Stimulated activated CD4-positive, alpha-beta T cell treated with anti-CD3 and anti-CD28 coated beads, Interleukin-12 subunit alpha, Interleukin-12 subunit beta, amount 100 ng/mL, for 24 hours (primary cell): ENCODE measurements around the gene ANKRD65.
"Not testable (repeated sequence)": the region's sequence is repeated elsewhere in the genome, so short reads cannot be mapped to it uniquely, and the experiment has no call there.

Source experiments
- DNase-seq, 2 experiments: peaks; one replicate each; pipeline ENCODE4 v3.0.0-alpha.2; 2020; ENCODE audit warnings: low read depth in 2 of 2

ANKRD65 gene

DNA sequence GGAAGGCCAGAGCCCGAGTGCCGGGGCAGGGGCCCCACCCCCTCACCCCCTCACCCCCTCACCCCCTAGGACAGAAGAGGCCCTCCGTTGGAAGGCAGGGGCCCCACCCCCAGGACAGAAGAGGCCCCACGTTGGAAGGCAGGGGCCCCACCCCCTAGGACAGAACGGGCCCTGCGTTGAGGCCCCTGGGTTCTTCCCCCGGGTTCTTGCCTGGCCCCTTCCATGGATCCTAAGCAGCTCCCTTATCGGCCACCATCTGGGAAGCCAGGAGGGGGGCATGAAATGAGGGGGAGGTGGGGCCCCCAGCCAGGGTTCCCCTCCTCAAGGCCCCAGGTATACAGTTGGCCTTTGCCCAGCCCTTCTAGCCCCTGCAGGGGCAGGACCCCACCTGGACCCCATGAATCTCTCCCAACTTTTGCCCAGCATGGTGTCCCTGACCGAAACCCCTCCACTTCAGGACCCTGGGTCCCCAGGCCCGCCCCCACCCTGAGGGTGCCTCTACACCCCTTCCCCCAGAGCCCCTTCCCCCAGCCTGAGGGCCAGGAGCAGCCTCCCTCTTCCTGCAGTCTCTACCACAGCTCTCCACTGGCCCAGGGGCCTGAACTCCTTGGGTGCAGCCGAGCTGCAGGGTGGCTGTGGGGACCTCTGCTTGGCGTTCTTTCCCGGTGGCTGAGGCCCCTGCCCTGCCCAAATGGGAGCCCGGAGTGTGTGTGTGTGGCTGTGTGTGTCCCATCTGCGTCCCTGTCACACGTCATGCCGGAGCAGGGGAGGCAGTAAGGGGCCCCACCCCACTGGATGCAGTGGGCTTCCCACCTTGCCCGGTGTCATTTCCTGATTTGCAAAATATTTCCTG, 10.1 kb upstream of the ANKRD65 start:
- no peak for DNase-seq

DNA sequence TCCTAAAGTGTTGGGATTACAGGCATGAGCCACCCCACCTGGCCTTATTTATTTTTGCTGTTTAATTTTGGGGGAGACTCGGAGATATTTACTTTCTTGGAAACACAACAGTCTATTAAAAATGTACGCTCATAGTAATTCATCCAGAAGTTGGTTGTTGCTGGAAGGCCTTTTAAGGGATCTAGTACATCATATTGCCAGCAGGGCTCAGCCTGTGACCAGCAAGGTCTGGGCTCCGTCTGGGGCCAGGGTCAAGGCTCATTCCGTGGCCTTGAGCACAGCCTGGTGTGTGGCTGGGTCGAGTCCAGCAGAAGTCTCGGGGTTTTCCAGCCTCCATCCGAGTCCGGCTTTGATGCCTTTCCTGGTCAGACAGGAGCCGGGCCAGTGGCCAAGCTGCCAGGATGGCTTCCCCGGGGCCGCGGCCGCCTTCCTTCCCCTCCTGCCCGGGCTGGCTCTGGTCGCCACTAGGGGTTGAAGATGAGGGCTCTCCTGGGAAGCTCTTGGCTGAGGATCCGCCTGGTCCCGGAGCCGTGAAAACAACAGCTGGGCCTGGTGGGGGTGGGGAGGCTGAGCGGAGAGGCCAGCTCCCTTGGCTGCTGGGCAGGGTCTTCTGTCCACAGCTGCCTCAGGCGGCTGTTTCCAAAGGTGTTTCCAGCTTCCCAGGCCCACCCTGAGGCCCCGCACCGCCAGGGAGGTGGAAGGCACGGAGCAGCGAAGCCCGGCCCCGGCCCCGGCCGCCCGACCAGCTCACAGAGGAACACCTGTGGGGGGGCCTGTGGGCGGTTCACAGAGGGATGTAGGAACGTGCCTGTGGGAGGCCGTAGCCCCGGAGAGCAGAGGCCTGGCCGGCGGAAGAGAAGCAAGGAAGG, 9.3 kb upstream of the ANKRD65 start:
- no peak for DNase-seq

DNA sequence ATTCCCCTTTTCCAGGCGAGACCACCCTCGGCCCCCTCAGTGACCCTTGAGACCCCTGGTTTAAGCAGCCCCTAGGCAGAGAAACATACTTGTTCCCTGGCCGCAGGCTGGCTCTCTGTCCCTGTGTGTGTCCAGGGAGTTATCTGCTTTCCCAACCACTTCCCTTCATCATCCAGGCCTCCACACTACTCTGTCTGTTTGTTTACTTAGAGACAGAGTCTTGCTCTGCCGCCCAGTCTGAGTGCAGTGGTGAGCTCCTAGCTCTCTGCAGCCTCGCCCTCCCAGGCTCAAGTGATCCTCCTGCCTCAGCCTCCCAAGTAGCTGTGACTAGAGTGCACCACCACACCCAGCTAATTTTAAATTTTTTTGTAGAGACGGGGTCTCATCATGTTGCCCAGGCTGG, 8.6 kb upstream of the ANKRD65 start:
- no peak for DNase-seq

- not testable (repeated sequence) for DNase-seq
Measured at GRCh38 chr1:1428967-1429366, 7.9 kb upstream of the ANKRD65 start.

GRCh38 chr1:1428174-1428573, 7.1 kb upstream of the ANKRD65 start:
- no peak for DNase-seq

DNA sequence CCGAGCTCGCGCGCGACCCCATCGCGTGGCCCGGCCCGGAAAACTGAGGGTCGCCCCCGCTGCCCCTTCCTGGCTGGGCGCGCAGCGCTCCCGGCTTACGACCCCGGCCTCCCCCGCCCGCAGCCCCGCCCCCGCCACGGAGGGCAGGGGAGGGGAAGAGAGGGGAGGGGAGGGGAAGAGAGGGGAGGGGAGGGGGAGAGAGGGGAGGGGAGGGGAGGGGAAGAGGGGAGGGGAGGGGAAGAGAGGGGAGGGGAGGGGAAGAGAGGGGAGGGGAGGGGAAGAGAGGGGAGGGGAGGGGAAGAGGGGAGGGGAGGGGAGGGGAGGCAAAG, 6.7 kb upstream of the ANKRD65 start:
- no peak for DNase-seq

- no peak for DNase-seq
Measured at GRCh38 chr1:1427106-1427819, 6.2 kb upstream of the ANKRD65 start.

GRCh38 chr1:1426496-1427105, 5.5 kb upstream of the ANKRD65 start:
- no peak for DNase-seq

- no peak for DNase-seq
Measured at GRCh38 chr1:1425753-1426495, 4.8 kb upstream of the ANKRD65 start.

GRCh38 chr1:1425426-1425752, 4.3 kb upstream of the ANKRD65 start:
- no peak for DNase-seq

DNA sequence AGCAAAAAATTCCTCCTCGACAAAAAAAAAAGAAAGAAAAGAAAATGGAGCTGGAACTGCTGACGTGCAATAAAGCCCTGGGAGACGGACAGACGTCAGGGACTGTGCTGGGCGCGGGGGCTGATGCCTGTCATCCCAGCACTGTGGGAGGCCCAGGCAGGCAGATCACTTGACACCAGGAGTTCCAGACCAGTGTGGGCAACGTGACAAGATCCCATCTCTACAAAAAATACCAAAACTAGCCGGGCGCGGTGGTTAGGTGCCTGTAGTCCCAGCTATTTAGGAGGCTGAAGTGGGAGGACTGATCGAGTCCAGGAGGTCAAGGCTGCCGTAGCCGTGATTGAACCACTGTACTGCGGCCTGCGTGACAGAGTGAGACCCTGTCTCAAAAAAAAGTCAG, 3.6 kb upstream of the ANKRD65 start:
- DNase-seq, result no peak

DNA sequence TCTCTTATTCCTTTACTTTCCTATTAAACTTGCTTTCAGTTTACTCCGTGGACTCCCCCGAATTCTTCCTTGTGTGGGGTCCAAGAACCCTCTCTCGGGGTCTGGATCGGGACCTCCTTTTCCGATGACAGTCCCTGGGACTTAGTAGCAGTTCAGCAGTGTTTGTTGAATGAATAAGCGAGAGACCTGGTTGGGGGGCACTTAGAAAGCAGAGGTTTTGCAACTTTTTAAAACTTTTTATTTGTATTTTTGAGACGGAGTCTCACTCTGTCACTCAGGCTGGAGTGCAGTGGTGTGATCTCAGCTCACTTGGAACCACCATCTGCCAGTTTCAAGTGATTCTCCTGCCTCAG, 2.1 kb upstream of the ANKRD65 start:
- DNase-seq, result no peak

DNA sequence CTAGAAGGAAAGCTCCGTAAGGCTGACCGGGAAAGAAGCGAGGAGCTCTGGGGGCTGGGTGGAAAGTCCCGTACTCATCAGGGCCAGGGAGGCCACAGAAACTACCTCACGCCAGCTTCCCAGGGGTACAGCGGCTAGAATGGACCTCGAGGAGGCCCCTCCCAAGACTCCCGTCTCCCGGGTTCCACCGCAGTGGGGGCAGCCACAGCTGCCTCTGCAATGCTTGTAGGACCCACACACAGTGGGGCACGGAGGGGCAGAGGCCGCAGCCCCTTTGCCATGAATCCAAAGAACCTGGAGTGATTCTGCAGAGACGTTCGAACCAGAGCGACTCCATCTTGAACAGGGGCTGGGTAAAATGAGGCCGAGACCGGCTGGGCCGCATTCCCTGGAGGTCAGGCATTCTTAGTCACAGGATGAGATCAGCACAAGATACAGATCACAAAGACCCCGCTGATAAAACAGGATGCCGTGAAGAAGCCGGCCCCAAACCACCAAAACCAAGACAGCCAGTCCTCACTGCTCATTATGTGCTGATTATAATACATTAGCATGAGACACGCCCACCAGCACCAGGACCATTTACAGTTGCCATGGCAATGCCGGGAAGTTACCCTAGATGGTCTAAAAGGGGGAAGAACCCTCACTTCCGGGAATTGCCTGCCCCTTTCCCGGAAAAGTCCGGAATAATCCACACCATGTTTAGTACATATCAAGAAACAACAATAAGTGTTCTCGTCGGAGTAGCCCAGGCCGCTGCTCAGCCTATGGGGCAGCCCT, 1.6 kb upstream of the ANKRD65 start:
- DNase-seq, result no peak

GRCh38 chr1:1421907-1422464, 910 bp upstream of the ANKRD65 start:
- no peak for DNase-seq

DNA sequence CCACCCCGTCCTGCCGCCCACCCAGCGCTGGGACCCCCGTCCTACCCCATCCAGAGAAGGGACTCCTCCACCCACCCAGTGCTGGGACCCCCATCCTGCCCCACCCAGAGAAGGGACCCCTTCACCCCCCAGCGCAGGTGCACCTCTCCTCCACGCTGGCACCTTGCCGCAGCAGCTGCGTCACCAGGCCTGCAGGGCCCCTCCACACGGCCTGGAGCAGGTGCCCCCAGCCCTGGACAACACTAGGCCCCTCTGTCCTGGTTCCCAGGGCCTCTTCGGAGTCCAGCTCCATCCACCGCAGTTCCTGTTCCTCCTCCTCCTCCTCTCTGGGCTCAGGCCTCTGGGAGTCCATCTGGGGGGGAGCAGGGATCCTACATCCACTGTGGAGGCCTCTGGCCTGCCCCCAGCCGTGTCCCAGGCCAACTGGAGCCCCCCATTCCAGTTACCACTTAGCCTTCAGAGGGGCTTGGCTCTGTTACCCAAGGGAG, 378 bp downstream of the ANKRD65 start:
- no peak for DNase-seq

DNA sequence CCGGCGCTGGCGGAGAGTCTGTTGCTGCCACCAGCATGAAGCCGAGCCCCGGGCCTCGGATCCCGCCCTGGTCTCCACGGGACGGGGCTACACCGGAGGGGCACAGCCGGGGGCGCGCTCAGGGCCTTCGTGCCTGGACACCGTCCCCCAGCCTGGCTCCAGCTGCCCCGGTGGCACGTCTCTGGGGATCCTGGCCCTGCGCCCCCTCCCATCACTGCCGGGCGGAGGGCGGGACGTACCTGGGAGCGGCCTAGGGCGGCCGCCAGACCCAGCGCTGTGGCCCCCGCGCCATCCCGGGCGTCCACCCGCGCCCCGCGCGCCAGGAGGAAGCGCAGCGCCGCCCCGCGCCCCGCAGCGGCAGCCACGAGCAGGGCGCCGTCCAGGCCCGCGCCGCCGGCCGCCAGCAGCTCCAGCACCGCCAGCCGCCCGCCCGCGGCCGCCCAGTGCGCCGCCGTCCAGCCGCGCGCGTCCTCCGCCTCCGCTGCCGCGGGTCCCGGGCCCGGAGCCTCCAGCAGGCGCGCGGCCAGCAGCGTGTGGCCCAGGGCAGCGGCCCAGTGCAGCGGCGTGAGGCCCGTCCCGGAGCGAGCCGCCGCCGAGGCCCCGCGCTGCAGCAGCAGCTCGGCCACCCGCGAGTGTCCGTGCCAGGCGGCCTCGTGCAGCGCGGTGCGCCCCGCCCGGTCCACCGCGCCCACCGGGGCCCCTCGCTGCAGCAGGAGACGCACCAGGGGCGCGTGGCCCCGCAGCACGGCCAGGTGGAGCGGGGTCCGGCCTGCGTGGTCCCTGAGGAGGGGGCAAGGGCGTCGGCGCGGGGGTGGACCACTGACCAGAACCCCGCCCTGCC, 1.0 kb downstream of the ANKRD65 start:
- DNase-seq, result no peak

GRCh38 chr1:1419363-1419812, 1.7 kb downstream of the ANKRD65 start:
- no peak for DNase-seq

DNA sequence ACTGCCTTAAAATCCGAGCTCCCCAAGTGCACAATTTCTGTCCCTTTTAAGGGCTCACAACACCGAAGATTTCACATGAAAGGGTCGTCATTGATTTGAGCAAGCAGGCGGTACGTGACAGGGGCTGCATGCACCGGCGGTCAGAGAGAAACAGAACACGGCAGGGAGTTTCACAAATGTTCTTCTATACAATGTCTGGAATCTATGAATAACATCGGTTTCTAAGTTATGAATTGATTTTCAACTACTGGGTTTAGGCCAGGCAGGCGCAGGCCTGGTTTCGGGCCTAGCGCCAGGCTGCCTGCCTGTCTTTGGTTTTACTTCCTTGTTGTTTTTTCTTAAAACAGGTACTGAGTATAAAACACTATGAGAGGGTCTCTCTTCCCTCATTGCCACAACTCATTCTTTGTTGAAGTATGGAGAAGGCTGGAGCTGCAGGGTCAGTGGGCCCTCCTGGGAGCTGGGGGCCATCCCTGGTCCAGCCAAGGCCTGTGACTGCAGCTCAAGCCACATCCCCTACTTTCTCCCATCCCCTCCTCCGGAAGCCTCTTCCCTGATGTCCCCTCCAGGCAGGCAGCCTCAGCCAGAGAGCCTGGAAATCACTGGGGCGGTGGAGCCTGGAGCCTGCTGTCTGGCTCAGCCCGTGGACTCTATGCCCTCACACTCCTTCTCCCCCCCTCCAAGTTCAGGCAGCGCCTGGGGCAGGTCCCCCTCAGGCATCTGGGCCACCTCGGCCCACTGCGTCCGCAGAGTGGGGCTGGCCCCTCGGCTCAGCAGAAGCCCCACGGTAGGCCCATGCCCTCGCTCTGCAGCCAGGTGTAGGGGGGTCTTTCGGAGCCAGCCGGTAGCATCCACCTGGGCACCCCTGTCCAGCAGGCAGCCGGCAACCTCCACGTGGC, 2.4 kb downstream of the ANKRD65 start:
- DNase-seq, result no peak
